ENCODE measurements around the gene DOK4. TPM values are rescaled to one million over a fixed set of nuclear protein-coding genes. Genes with fewer than 3 reads are reported as not detected.

Gene DOK4
- total and polyA plus RNA-seq, 2 of the 8 experiments (the other 6 are each of a cell fraction or from before 2014, with no cell fraction given): 24.0 to 28.9 TPM

GRCh38 chr16:57444711-57445110 lies 41.6 kb downstream of the DOK4 start:
- no peak overlapping the region for H4K8ac ChIP-seq (ENCODE audit: extremely low read depth, insufficient read depth, low read length)
- H3K27me3 ChIP-seq (replicated peaks in 1 of 4; ENCODE audit: control insufficient read depth in 3 of 4, extremely low read depth in 1 of 4, insufficient read depth in 3 of 4, low read length in 3 of 4): no peaks in the 10 kb centered on the region
- TF ChIP-seq HDAC2 (IDR thresholded peaks at IDR 0.05; ENCODE audit: borderline replicate concordance in 1 of 2, low read depth in 2 of 2, low read length in 2 of 2): no peak
- H3K27ac ChIP-seq (ENCODE audit: low read depth, low read length): no peak overlapping the region
- no peaks in the 10 kb centered on the region; the same call in 1 of the 2 replicates for H3K79me1 ChIP-seq (ENCODE audit: low read depth, low read length)
- peaks cover 0 to 3% (median 3%) of the 10 kb centered on the region in 4 experiments; a peak in 5 of 7 replicates for H3K4me1 ChIP-seq (replicated peaks in 1 of 4; ENCODE audit: control insufficient read depth in 3 of 4, insufficient read depth in 4 of 4, low read length in 3 of 4)
- H3K9me3 ChIP-seq (ENCODE audit: insufficient read depth in 2 of 2, low read depth in 1 of 2, low read length in 1 of 2): peaks cover 3 to 6% of the 10 kb centered on the region in 2 experiments; a peak in 2 of 4 replicates
- no peak overlapping the region for H3K23ac ChIP-seq (ENCODE audit: insufficient read length)
- no peak overlapping the region for H2BK12ac ChIP-seq (ENCODE audit: low read depth, low read length)
- H4K5ac ChIP-seq (ENCODE audit: insufficient read length, low read depth, low read length): no peak overlapping the region
- no peak overlapping the region for H3K9ac ChIP-seq (replicated peaks in 1 of 4; ENCODE audit: extremely low read depth in 1 of 4, low read depth in 3 of 4, low read length in 3 of 4)
- no peak overlapping the region for H3K4me2 ChIP-seq (ENCODE audit: insufficient read depth in 1 of 2, low read depth in 2 of 2, low read length in 2 of 2)
- FAIRE-seq (no peak), DNase-seq (ENCODE audit: low read depth in 1 of 2, low spot score in 2 of 2) (no peak)
- 88% methylated on average over 3 of the region's 3 CpGs; no CpG with 5 or more reads in 1 of the 2 experiments for WGBS, 2 experiments (ENCODE audit: extremely low coverage in 1 of 2, insufficient coverage in 1 of 2, insufficient read length in 1 of 2, insufficient replicate concordance in 2 of 2, low coverage in 1 of 2, low lambda C conversion rate in 2 of 2, missing lambda C conversion rate in 1 of 2)
- H3K4ac ChIP-seq (replicated peaks; ENCODE audit: insufficient read length, low read depth, low read length): no peak overlapping the region
- peaks cover 7 to 41% of the 10 kb centered on the region in 2 experiments for H3K79me2 ChIP-seq (ENCODE audit: control insufficient read depth in 1 of 2, insufficient read depth in 2 of 2, low read length in 2 of 2)
- H3K36me3 ChIP-seq (ENCODE audit: control insufficient read depth in 2 of 4, insufficient read depth in 4 of 4, low read length in 3 of 4): peaks cover 0 to 17% (median 5%) of the 10 kb centered on the region in 4 experiments; a peak in 3 of 8 replicates
- H3K18ac ChIP-seq (ENCODE audit: extremely low read depth, low read length): no peak overlapping the region
- H2BK120ac ChIP-seq (replicated peaks; ENCODE audit: low read depth, low read length): no peak overlapping the region
- peaks cover 6% of the 10 kb centered on the region for H3K23me2 ChIP-seq (ENCODE audit: low read depth, low read length)
- no peaks in the 10 kb centered on the region for H4K20me1 ChIP-seq (replicated peaks in 1 of 2; ENCODE audit: control insufficient read depth in 1 of 2, insufficient read depth in 2 of 2, low read length in 2 of 2)
- no peak overlapping the region for H3K4me3 ChIP-seq (ENCODE audit: extremely low read depth in 1 of 4, insufficient read depth in 2 of 4, low read depth in 3 of 4, low read length in 4 of 4)
- H2BK20ac ChIP-seq (ENCODE audit: low read length): no peak overlapping the region
- H2BK5ac ChIP-seq (ENCODE audit: low read depth, low read length): no peak overlapping the region
- no peak overlapping the region for H3K56ac ChIP-seq (replicated peaks; ENCODE audit: insufficient read length, low read depth, low read length)
- H2AFZ ChIP-seq (ENCODE audit: low read length): no peak overlapping the region
- CTCF ChIA-PET (ENCODE audit: partially characterized antibody): interaction anchor here (0.6 to 1.3 kb wide), 6 partner anchors 9 to 457 kb away, joined by 3 to 5 read pairs (median 3); partner anchors contain the start of gene POLR2C
- H2BK15ac ChIP-seq (ENCODE audit: low read length): no peak overlapping the region
- no peak overlapping the region for H4K91ac ChIP-seq (replicated peaks; ENCODE audit: insufficient read length, low read length)
- POLR2A ChIA-PET (ENCODE audit: partially characterized antibody): interaction anchor here (0.8 to 1.3 kb wide), 4 partner anchors 12 to 100 kb away, joined by 3 to 4 read pairs (median 3); partner anchors contain the start of gene CX3CL1
- H3K14ac ChIP-seq (ENCODE audit: insufficient read length): no peak overlapping the region
- H2AK5ac ChIP-seq (ENCODE audit: low read depth, low read length): no peak overlapping the region

Data from H1 (cell line).